ENCODE measurements around the gene PDE3A. TPM values are rescaled to one million over a fixed set of nuclear protein-coding genes. Genes with fewer than 3 reads are reported as not detected.

Gene PDE3A
- total RNA-seq, 1 experiment from 2014 or later, result 0.36 TPM

DNA sequence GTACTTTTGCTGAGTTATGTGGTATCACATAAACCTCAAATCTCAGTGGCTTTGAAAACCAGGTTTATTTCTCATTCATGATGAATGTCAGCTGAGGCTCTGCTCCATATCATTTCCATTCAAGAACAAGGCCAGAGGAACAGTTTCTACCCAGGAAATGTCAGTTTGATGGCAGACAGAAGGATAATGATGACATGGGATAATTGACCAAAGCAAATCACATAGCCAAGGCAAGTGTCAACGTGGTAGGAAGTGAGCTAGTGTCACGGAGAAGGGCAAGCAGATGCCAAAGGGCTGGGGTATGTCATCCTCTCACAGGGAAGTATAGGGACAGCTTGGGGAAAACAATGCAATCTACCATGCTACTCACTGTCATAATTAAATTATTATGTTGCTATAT is 12.3 kb upstream of the PDE3A start:
- H3K9me3 Mint-ChIP-seq (ENCODE audit: unreplicated experiment), result no peaks in the 10 kb centered on the region
- H3K4me1 Mint-ChIP-seq (ENCODE audit: low read depth, unreplicated experiment), result no peaks in the 10 kb centered on the region
- Histone ChIP-seq H3K27me3 (replicated peaks; ENCODE audit: control insufficient read depth, insufficient read depth, low read length) (no peaks in the 10 kb centered on the region), H3K4me1 (no peaks in the 10 kb centered on the region), H3K4me3 (ENCODE audit: low read depth, low read length) (no peak overlapping the region), H3K9me3 (peaks cover 3% of the 10 kb centered on the region; the same call in 1 of the 2 replicates), H3K36me3 (ENCODE audit: control insufficient read depth, insufficient read depth, low read length) (no peaks in the 10 kb centered on the region)
- TF ChIP-seq, protein P1, sequence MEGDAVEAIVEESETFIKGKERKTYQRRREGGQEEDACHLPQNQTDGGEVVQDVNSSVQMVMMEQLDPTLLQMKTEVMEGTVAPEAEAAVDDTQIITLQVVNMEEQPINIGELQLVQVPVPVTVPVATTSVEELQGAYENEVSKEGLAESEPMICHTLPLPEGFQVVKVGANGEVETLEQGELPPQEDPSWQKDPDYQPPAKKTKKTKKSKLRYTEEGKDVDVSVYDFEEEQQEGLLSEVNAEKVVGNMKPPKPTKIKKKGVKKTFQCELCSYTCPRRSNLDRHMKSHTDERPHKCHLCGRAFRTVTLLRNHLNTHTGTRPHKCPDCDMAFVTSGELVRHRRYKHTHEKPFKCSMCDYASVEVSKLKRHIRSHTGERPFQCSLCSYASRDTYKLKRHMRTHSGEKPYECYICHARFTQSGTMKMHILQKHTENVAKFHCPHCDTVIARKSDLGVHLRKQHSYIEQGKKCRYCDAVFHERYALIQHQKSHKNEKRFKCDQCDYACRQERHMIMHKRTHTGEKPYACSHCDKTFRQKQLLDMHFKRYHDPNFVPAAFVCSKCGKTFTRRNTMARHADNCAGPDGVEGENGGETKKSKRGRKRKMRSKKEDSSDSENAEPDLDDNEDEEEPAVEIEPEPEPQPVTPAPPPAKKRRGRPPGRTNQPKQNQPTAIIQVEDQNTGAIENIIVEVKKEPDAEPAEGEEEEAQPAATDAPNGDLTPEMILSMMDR (IDR thresholded peaks at IDR 0.05; ENCODE audit: insufficient read depth in 1 of 2, low read depth in 1 of 2, low read length in 1 of 2, severe bottlenecking in 1 of 2, unreplicated experiment in 1 of 2), result no peak
- H3K4me3 Mint-ChIP-seq (ENCODE audit: unreplicated experiment), result no peak overlapping the region
- intact Hi-C loops (cut with micrococcal nuclease; ENCODE audit: unreplicated experiment), result no loop called here
- H3K36me3 Mint-ChIP-seq (ENCODE audit: insufficient read depth, unreplicated experiment), result no peaks in the 10 kb centered on the region
- no TSS peak for BruUV-seq (replicated peaks)
- ChIA-PET POLR2A (no interaction called here), CTCF (no interaction called here)
- no peak for DNase-seq
- H3K27ac Mint-ChIP-seq (ENCODE audit: unreplicated experiment), result no peak overlapping the region
- no peaks in the 10 kb centered on the region for H3K27me3 Mint-ChIP-seq (ENCODE audit: insufficient read depth, unreplicated experiment)

DNA sequence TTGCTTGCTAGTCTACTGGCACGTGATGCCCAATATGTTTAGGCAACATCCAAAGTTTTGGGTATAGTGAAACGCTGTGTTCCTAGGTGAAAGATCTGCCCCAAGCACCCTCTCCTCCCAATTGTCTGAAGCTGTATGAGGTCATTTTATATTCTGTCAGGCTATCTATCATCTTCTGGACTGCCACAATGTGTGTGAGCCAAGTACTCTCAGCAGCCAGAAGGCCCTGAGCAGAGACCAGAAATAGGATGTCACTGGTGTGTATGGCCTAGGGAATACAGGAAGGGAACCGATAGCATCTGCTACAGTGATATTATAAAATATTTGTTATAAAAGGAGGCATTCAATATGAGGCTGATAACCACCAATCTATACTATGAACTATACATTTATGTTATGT is 7.9 kb upstream of the PDE3A start:
- CTCF ChIA-PET, result no interaction called here

DNA sequence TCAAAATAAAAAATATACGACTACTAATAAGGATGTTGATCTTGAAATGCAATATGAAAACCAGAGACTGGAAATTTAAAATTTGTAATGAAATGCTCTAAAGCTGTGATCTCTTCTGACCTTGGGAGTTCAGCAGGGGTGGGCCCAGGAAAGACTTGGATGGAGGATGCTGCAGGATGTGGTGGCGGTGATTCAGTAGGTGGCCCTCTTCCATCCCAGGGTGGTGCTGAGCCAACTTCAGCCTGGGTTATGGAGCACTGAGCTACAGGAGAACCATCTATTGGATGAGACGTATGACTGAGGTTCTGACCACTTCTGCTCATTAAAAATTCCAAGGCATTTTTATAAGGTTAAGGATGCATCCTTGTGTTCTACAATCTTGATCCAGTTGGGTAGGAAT is 6.9 kb upstream of the PDE3A start:
- ChIA-PET POLR2A (no interaction called here), CTCF (no interaction called here)
- Mint-ChIP-seq H3K27ac (ENCODE audit: unreplicated experiment) (no peak overlapping the region), H3K36me3 (ENCODE audit: insufficient read depth, unreplicated experiment) (no peaks in the 10 kb centered on the region), H3K4me1 (ENCODE audit: low read depth, unreplicated experiment) (no peaks in the 10 kb centered on the region), H3K4me3 (ENCODE audit: unreplicated experiment) (no peak overlapping the region), H3K9me3 (ENCODE audit: unreplicated experiment) (no peaks in the 10 kb centered on the region), H3K27me3 (ENCODE audit: insufficient read depth, unreplicated experiment) (peaks cover 5% of the 10 kb centered on the region)
- H3K36me3 ChIP-seq (ENCODE audit: control insufficient read depth, insufficient read depth, low read length), result no peaks in the 10 kb centered on the region
- no TSS peak for BruUV-seq (replicated peaks)
- H3K9me3 ChIP-seq, result no peaks in the 10 kb centered on the region
- H3K4me3 ChIP-seq (ENCODE audit: low read depth, low read length), result no peak overlapping the region
- H3K27me3 ChIP-seq (replicated peaks; ENCODE audit: control insufficient read depth, insufficient read depth, low read length), result no peaks in the 10 kb centered on the region
- intact Hi-C loops (cut with micrococcal nuclease; ENCODE audit: unreplicated experiment), result no loop called here
- no peak for DNase-seq
- no peaks in the 10 kb centered on the region for H3K4me1 ChIP-seq
- TF ChIP-seq, protein P1 (IDR thresholded peaks at IDR 0.05; ENCODE audit: insufficient read depth in 1 of 2, low read depth in 1 of 2, low read length in 1 of 2, severe bottlenecking in 1 of 2, unreplicated experiment in 1 of 2), result no peak

More for the DNA sequence above, 7.9 kb upstream of the PDE3A start:
- H3K9me3 ChIP-seq, result no peaks in the 10 kb centered on the region
- intact Hi-C loops (cut with micrococcal nuclease; ENCODE audit: unreplicated experiment), result no loop called here
- Mint-ChIP-seq H3K4me1 (ENCODE audit: low read depth, unreplicated experiment) (no peaks in the 10 kb centered on the region), H3K27me3 (ENCODE audit: insufficient read depth, unreplicated experiment) (peaks cover 5% of the 10 kb centered on the region), H3K36me3 (ENCODE audit: insufficient read depth, unreplicated experiment) (no peaks in the 10 kb centered on the region), H3K9me3 (ENCODE audit: unreplicated experiment) (no peaks in the 10 kb centered on the region), H3K27ac (ENCODE audit: unreplicated experiment) (no peak overlapping the region), H3K4me3 (ENCODE audit: unreplicated experiment) (no peak overlapping the region)
- H3K4me3 ChIP-seq (ENCODE audit: low read depth, low read length), result no peak overlapping the region
- no peak for DNase-seq
- POLR2A ChIA-PET, result no interaction called here
- BruUV-seq (replicated peaks), result no TSS peak
- H3K36me3 ChIP-seq (ENCODE audit: control insufficient read depth, insufficient read depth, low read length), result no peaks in the 10 kb centered on the region
- H3K27me3 ChIP-seq (replicated peaks; ENCODE audit: control insufficient read depth, insufficient read depth, low read length), result no peaks in the 10 kb centered on the region
- H3K4me1 ChIP-seq, result no peaks in the 10 kb centered on the region
- TF ChIP-seq, protein P1 (IDR thresholded peaks at IDR 0.05; ENCODE audit: insufficient read depth in 1 of 2, low read depth in 1 of 2, low read length in 1 of 2, severe bottlenecking in 1 of 2, unreplicated experiment in 1 of 2), result no peak
